ENCODE measurements around the gene UTP14C.
"Not testable (repeated sequence)": the region's sequence is repeated elsewhere in the genome, so short reads cannot be mapped to it uniquely, and the experiment has no call there.

The UTP14C gene

DNA sequence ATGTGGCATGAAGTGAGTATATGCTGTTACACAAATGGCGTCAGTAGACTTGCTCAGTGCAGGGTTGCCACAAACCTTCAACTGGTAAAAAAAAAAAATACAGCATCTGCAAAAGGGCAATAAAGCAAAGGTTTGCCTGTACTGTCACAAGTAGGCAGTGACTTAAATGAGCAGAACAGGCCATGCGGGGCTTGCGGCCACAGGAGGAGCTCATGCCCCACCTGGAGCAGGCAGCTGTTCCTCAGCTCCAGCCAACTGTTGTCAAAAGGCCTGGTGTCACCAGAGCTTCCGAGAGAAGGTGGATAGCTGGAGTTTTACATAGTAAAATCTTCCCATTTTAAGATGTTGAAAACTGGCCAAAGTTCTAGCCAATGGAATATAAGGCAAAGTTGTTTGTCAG, 20.9 kb upstream of the UTP14C start:
- no peak for DNase-seq

GRCh38 chr13:52004511-52005170, 19.9 kb upstream of the UTP14C start:
- DNase-seq, result peak; percentile 29

DNA sequence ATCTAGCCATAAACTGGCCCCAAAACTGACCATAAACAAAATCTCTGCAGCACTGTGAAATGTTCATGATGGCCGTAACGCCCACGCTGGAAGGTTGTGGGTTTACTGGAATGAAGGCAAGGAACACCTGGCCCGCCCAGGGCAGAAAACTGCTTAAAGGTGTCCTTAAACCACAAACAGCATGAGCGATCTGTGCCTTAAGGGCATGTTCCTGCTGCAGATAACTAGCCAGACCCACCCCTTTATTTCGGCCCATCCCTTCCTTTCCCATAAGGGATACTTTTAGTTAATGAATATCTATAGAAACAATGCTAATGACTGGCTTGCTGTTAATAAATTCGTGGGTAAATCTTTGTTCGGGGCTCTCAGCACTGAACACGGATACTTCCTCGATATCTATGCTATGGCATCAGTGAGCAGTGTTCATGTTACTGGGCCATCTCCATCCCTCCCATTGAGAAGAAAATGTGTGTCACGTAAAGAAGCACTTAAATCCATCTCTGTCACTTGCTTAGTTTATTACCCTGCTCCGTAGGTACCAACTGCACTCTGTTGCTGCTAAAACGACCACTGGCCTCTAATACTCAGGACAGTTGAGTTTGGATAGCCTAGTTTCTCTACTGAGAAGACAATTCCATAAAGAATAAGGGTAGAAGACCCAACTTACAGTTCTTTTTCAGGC, 18.5 kb upstream of the UTP14C start:
- no peak for DNase-seq

- DNase-seq, result no peak
Observed at GRCh38 chr13:52006523-52007245, 17.8 kb upstream of the UTP14C start.

DNA sequence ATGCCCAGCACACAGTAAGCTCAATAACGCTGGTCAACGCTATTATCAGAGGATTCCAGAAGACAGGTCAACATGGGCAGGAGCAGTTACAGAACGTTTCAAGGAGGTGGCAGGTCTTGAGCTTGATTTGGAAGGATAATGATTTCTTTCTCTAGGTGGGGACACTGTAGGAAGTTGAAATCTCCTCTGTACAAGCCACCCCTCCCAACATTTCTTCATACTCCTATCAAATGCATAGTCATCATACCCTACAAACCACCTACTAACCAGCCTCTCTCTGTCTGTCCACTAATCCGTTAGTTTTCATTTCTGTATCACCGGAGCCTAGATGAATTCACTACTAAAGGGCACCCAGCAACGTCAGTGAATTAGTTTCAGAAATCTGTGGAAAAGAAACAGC, 14.5 kb upstream of the UTP14C start:
- DNase-seq, result peak; percentile 52

DNA sequence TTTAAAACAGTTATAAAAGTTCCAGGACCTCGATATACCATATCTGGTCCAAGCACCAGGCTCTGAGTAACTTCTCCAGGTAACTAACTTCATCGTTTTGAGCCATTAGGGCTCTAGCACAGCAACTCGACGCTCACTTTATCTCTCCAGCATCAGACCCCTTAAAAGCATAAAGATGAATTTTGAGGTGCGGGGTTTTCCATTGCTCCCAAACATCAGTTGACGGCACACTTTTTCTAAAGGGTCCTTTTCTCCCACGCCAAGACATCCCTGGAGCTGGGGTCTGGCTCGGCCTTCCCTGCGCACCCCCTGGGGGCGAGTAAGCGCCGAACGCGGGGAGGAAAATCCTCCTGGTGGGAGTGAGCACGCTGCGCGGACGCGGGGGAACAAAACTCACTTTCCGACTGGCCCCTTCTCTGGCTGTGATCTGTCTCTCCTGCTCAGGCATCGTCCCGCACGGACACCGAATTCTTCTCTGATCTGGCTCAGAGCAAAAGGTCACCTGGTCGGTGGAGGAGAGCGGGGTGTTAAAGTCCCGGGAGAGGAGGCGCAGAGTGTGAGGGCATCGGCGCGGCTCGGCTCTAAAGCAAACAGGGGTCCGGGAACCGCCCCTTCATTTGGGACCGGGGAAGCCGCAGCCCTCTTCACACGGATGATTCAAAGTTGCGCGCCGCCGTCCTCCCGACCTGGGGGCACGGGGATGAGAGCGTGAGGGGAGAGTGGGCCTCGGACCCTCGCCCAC, 13.4 kb upstream of the UTP14C start, which contains the start of gene ATP7B:
TSS of gene ATP7B (minus strand) at position 561 of the 742 bp plus-strand sequence. CDS start at position 448, 113 bp downstream.
- peak; percentile 57 for DNase-seq

GRCh38 chr13:52011632-52012511, 12.6 kb upstream of the UTP14C start, which contains the start of gene ALG11:
Gene ALG11 (plus strand): TSS chr13:52012398. CDS start chr13:52012419, 21 bp downstream.
- peak; percentile 99 for DNase-seq

- DNase-seq, result no peak
Observed at GRCh38 chr13:52012512-52012836, 12.0 kb upstream of the UTP14C start.

DNA sequence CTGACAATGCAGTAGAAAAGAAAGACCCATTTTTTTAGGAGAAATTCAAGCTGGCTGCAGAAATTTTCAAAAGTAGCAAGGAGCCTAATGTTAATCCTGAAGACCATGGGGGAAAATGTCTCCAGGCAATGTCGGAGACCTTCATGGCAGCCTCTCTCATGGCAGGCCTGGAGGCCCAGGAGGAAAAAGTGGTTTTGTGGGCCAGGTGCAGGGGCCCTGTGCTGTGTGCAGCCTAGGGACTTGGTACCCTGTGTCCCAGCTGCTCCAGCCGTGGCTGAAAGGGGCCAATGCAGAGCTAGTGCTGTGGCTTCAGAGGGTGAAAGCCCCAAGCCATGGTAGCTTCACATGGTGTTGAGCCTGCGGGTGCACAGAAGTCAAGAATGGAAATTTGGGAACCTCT, 8.2 kb upstream of the UTP14C start:
- no peak for DNase-seq

DNA sequence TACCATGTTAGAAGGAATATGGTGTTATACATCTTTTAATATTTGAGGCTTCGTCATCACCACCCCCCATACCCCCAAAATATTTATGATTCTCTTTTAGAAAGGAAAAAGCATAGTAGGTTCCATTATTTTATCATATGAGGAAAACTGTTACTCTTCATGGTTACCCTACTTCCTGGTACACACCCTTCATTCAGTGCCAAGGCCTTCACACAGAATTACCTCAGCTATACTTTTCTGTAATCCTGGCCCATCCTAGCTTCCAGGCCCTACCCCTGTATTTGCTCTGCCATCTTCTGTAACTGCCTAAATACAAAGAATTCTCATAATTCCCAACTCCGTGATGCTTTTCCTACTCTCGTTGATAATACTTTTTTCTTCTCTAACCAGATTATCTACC, 4.3 kb upstream of the UTP14C start:
- no peak for DNase-seq

DNA sequence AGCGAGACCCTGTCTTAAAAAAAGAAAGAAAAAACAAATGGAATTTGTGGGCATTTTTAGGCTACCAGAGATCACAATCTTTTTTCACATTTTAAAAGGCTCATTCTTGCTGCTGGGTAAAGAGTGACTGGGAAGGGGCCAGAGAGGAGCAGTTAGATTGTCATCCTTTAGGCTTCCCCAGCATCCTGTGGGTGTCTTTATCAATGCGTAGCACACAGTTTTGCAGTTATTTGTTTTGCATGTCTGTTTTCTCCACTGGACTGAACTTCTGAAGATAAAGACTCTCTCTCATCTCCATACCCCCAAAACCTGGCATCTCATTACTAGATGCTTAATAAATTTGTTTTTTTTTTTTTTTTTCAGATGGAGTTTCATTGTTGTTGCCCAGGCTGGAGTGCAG, 2.1 kb upstream of the UTP14C start:
- no peak for DNase-seq

DNA sequence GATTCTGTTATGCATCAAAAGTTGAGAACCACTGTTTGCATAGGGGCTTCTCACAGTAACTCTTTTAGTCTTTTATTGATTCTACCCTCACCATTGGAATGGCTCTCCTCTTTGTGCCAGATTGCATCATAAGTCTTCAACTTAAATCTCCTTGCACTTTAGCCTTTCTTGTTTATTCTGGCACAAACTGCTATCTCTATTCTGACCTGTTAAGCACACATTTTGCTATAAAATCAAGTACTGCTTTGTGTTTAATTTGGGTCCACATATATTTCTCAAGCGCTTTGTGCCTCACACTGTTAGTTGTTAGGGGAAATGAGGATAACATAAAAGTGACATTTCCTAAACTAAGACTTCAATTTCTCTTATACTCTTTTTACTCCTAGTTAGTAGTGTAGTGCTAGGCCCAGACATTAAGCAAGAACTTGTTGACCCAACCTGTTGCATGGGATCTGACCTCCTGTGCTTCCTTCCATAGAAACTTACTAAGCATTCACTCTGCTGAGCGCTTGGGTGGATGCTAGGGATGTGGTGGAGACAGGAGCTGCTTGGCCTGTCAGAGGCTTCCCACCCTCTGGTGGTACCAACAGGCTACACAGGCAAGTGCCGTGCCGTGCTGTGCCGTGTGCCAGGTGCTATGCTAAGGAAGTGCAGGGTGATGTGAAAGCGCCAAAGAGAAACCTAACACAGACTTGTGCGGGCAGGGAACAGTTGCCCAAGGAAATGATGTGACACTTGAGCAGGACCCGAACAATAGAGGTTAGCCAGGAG, 1.2 kb downstream of the UTP14C start:
- DNase-seq, result no peak

- no peak for DNase-seq
Observed at GRCh38 chr13:52026246-52026626, 1.7 kb downstream of the UTP14C start.

DNA sequence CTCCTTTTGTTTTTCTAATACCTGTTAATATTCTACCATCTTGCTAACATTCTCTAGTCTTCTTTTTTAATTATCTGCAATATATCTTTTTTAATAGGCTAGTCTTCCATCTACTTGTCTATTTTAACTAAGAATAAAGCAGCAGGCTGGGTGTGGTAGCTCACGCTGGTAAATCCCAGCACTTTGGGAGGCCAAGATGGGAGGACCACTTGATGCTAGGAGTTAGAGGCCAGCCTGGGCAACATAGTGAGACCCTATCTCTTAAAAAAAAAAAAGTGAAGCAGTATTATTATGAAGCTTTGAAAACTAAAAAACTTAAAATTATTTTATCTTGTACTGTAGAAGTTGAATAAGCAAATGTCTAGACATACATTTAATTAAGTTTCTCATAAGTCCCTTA, 3.3 kb downstream of the UTP14C start:
- DNase-seq, result no peak

DNA sequence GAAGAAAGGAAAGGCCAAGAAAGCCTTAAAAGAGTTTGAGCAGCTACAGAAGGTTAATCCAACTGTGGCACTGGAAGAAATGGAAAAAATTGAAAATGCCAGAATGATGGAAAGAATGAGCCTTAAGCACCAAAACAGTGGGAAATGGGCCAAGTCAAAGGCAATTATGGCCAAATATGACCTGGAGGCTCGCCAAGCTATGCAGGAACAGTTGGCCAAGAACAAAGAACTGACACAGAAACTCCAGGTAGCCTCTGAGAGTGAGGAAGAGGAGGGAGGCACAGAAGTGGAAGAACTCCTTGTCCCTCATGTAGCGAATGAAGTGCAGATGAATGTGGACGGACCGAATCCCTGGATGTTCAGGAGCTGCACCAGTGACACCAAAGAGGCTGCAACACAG, 5.1 kb downstream of the UTP14C start:
- no peak for DNase-seq

GRCh38 chr13:52030401-52030800, 5.9 kb downstream of the UTP14C start:
- DNase-seq, result not testable (repeated sequence)

DNA sequence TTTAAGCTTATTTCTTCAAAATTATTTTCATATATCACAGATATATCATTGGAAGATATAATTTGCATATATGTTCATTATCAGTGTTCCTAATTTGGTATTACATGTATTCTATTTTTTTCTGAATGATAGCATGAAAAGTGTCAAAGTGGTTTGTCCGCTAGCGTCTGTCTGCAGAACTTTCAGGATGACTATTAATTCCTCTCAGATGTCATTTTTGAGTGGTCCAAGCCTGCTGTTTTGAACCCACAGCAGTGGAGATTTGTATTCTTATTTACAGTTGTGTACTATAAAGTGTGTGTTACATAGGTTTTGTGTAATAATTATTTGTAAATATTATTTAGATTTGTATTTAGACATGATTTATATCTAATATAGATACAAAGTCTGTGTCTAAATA, 8.5 kb downstream of the UTP14C start:
- DNase-seq, result no peak

- no peak for DNase-seq
Observed at GRCh38 chr13:52034616-52035226, 10.2 kb downstream of the UTP14C start.

- DNase-seq, result no peak
Observed at GRCh38 chr13:52036037-52036436, 11.5 kb downstream of the UTP14C start.

DNA sequence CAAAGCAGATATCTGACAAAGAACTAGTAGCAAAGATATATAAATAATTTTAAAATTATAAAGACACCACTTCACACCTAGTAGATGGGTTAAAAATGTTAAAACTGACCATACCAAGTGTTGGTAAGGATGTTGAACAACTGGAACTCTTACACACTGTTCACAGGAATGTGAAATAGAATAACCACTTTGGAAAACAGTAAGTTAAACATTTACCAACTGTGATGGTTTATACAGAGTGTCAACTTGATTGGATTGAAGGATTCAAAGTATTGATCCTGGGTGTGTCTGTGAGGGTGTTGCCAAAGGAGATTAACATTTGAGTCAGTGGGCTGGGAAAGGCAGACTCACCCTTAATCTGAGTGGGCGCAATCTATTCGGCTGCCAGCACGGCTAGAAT, 19.2 kb downstream of the UTP14C start:
- no peak for DNase-seq

DNA sequence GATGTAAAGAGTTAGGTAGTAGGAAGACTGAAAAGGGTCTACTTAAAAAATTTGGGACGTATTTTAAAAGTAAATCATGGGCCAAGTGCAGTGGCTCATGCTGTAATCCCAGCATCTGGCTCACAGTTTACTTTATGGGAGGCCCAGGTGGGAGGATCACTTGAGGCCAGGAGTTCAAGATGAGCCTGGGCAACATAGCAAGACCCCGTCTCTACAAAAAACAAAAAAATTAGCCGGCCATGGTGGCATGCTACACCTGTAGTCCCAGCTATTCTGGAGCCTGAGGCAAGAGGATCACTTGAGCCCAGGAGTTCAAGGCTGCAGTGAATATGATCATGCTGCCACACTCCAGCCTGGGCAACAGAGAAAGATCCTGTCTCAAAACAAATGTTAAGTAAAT, 23.0 kb downstream of the UTP14C start:
- no peak for DNase-seq
